Activated T-helper 17 cell treated with anti-CD3 and anti-CD28 coated beads, Interleukin-2, amount 50 U/mL, for 72 hours (primary cell): ENCODE measurements around the gene CCDC57. TPM values are rescaled to one million over a fixed set of nuclear protein-coding genes. Genes with fewer than 3 reads are reported as not detected.
"Not testable (repeated sequence)": the region's sequence is repeated elsewhere in the genome, so short reads cannot be mapped to it uniquely, and the experiment has no call there.

Source experiments
- ATAC-seq: fragments of 150-1000 bp; cut with Tn5 transposase; replicated peaks from 2 replicates; pipeline ENCODE4 v1.10.0; 2021; ENCODE audit warnings: mild to moderate bottlenecking, moderate library complexity
- H3K27ac Mint-ChIP-seq: one replicate; pipeline ENCODE4 v1.8.0; 2022; ENCODE audit warnings: mixed read lengths
- H3K27me3 Mint-ChIP-seq: one replicate; pipeline ENCODE4 v1.8.0; 2022; ENCODE audit warnings: mixed read lengths
- H3K36me3 Mint-ChIP-seq: one replicate; pipeline ENCODE4 v1.8.0; 2022; ENCODE audit warnings: low read depth, mild to moderate bottlenecking, mixed read lengths
- H3K4me1 Mint-ChIP-seq: one replicate; pipeline ENCODE4 v1.8.0; 2022; ENCODE audit warnings: mixed read lengths
- H3K4me3 Mint-ChIP-seq: one replicate; pipeline ENCODE4 v1.8.0; 2022; ENCODE audit warnings: mild to moderate bottlenecking, mixed read lengths
- H3K9me3 Mint-ChIP-seq: one replicate; pipeline ENCODE4 v1.8.0; 2022; ENCODE audit warnings: mixed read lengths
- total RNA-seq, 2 donors: library from RNA; stranded (reverse); gene quantifications; one replicate each; pipeline ENCODE4 v1.2.3, GENCODE V29; 2022

CCDC57 gene
- total RNA-seq, 2 donors from 2014 or later: 36.9 to 37.7 TPM

- H3K9me3 Mint-ChIP-seq: no peaks in the 10 kb centered on the region
- peaks cover 20% of the 10 kb centered on the region for H3K4me1 Mint-ChIP-seq
- H3K36me3 Mint-ChIP-seq: no peaks in the 10 kb centered on the region
- ATAC-seq: no peak
- H3K4me3 Mint-ChIP-seq: peak overlapping the region; percentile 67
- peak overlapping the region; percentile 73 for H3K27ac Mint-ChIP-seq
- H3K27me3 Mint-ChIP-seq: no peaks in the 10 kb centered on the region
These were observed 1.5 kb upstream of the CCDC57 start for GRCh38 chr17:82214012-82214628.

GRCh38 chr17:82213251-82214011 is 789 bp upstream of the CCDC57 start:
- peak; percentile 42 for ATAC-seq
- Mint-ChIP-seq H3K27ac (peak overlapping the region; percentile 73), H3K4me3 (peak overlapping the region; percentile 67), H3K27me3 (no peaks in the 10 kb centered on the region), H3K36me3 (no peaks in the 10 kb centered on the region), H3K9me3 (no peaks in the 10 kb centered on the region), H3K4me1 (peaks cover 20% of the 10 kb centered on the region)

- not testable (repeated sequence) for H3K36me3 Mint-ChIP-seq, H3K4me3 Mint-ChIP-seq, H3K27ac Mint-ChIP-seq, H3K27me3 Mint-ChIP-seq, ATAC-seq, H3K9me3 Mint-ChIP-seq
- peaks cover 22% of the 10 kb centered on the region for H3K4me1 Mint-ChIP-seq
These were observed 2.0 kb downstream of the CCDC57 start for GRCh38 chr17:82210655-82211054.

GRCh38 chr17:82205720-82206508 is 6.7 kb downstream of the CCDC57 start:
- Mint-ChIP-seq H3K4me1 (peaks cover 24% of the 10 kb centered on the region), H3K4me3 (peak overlapping the region; percentile 70), H3K36me3 (no peaks in the 10 kb centered on the region), H3K27ac (peak overlapping the region; percentile 87), H3K27me3 (no peaks in the 10 kb centered on the region), H3K9me3 (no peaks in the 10 kb centered on the region)
- ATAC-seq: peak; percentile 87

- Mint-ChIP-seq H3K27ac (peak overlapping the region; percentile 87), H3K4me1 (peaks cover 29% of the 10 kb centered on the region), H3K9me3 (no peaks in the 10 kb centered on the region), H3K36me3 (no peaks in the 10 kb centered on the region), H3K27me3 (no peaks in the 10 kb centered on the region), H3K4me3 (peak overlapping the region; percentile 70)
- ATAC-seq: peak; percentile 70
These were observed 7.6 kb downstream of the CCDC57 start for GRCh38 chr17:82204831-82205719.

- Mint-ChIP-seq H3K4me1 (peaks cover 29% of the 10 kb centered on the region), H3K36me3 (no peaks in the 10 kb centered on the region), H3K9me3 (no peaks in the 10 kb centered on the region), H3K27ac (no peak overlapping the region), H3K4me3 (no peak overlapping the region), H3K27me3 (no peaks in the 10 kb centered on the region)
- no peak for ATAC-seq
These were observed 8.7 kb downstream of the CCDC57 start for GRCh38 chr17:82203920-82204319.

GRCh38 chr17:82202981-82203380 is 9.7 kb downstream of the CCDC57 start:
- Mint-ChIP-seq H3K9me3 (no peaks in the 10 kb centered on the region), H3K27ac (peak overlapping the region; percentile 52), H3K4me1 (peaks cover 34% of the 10 kb centered on the region), H3K27me3 (no peaks in the 10 kb centered on the region), H3K36me3 (peaks cover 7% of the 10 kb centered on the region), H3K4me3 (peak overlapping the region; percentile 27)
- no peak for ATAC-seq

- H3K4me1 Mint-ChIP-seq: peaks cover 36% of the 10 kb centered on the region
- no peaks in the 10 kb centered on the region for H3K9me3 Mint-ChIP-seq
- ATAC-seq: no peak
- H3K27me3 Mint-ChIP-seq: no peaks in the 10 kb centered on the region
- H3K27ac Mint-ChIP-seq: no peak overlapping the region
- H3K36me3 Mint-ChIP-seq: peaks cover 17% of the 10 kb centered on the region
- H3K4me3 Mint-ChIP-seq: peak overlapping the region; percentile 45
These were observed 11.1 kb downstream of the CCDC57 start for GRCh38 chr17:82201498-82201910.

GRCh38 chr17:82200743-82201497 is 11.7 kb downstream of the CCDC57 start:
- Mint-ChIP-seq H3K4me1 (peaks cover 31% of the 10 kb centered on the region), H3K27ac (peak overlapping the region; percentile 70), H3K36me3 (peaks cover 22% of the 10 kb centered on the region), H3K4me3 (peak overlapping the region; percentile 45), H3K27me3 (no peaks in the 10 kb centered on the region), H3K9me3 (no peaks in the 10 kb centered on the region)
- peak; percentile 80 for ATAC-seq

GRCh38 chr17:82200135-82200534 is 12.5 kb downstream of the CCDC57 start:
- no peak for ATAC-seq
- peaks cover 23% of the 10 kb centered on the region for H3K4me1 Mint-ChIP-seq
- no peaks in the 10 kb centered on the region for H3K9me3 Mint-ChIP-seq
- H3K4me3 Mint-ChIP-seq: peak overlapping the region; percentile 45
- peak overlapping the region; percentile 70 for H3K27ac Mint-ChIP-seq
- H3K36me3 Mint-ChIP-seq: peaks cover 30% of the 10 kb centered on the region
- no peaks in the 10 kb centered on the region for H3K27me3 Mint-ChIP-seq

- H3K36me3 Mint-ChIP-seq: peaks cover 37% of the 10 kb centered on the region
- H3K4me3 Mint-ChIP-seq: peak overlapping the region; percentile 45
- no peak overlapping the region for H3K27ac Mint-ChIP-seq
- peaks cover 18% of the 10 kb centered on the region for H3K4me1 Mint-ChIP-seq
- no peak for ATAC-seq
- no peaks in the 10 kb centered on the region for H3K9me3 Mint-ChIP-seq
- no peaks in the 10 kb centered on the region for H3K27me3 Mint-ChIP-seq
These were observed 13.1 kb downstream of the CCDC57 start for GRCh38 chr17:82199496-82199895.

GRCh38 chr17:82198092-82198491 is 14.6 kb downstream of the CCDC57 start:
- Mint-ChIP-seq H3K4me3 (peak overlapping the region; percentile 34), H3K36me3 (peaks cover 51% of the 10 kb centered on the region), H3K27me3 (no peaks in the 10 kb centered on the region), H3K27ac (no peak overlapping the region), H3K4me1 (peaks cover 18% of the 10 kb centered on the region), H3K9me3 (no peaks in the 10 kb centered on the region)
- peak; percentile 57 for ATAC-seq
